Measurements from ENCODE around the gene TUT4. TPM values are rescaled to one million over a fixed set of nuclear protein-coding genes. Genes with fewer than 3 reads are reported as not detected.

The TUT4 gene
- total and polyA plus RNA-seq, 12 donors: 16.9 to 40.6 (median 31.5) TPM

DNA sequence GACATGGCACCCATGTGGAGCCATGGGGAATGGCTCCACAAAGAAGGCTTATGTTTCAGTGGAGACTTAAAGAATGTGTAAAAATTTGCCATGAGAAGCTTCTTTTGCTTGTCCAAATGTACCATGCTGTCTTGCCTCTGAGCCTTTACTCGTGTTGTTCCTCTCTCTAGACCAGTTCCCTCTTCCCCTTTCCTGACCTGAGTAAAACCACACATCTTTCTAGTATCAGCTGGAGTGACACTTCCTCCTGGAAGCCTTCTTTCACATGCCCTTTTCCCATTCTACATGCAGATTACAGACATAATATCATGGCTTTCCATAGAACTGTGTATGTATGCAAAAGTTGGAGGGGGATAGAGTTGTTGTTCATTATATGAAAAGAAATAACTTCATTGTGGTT is 35.6 kb upstream of the TUT4 start:
- TF ChIP-seq, protein P1, sequence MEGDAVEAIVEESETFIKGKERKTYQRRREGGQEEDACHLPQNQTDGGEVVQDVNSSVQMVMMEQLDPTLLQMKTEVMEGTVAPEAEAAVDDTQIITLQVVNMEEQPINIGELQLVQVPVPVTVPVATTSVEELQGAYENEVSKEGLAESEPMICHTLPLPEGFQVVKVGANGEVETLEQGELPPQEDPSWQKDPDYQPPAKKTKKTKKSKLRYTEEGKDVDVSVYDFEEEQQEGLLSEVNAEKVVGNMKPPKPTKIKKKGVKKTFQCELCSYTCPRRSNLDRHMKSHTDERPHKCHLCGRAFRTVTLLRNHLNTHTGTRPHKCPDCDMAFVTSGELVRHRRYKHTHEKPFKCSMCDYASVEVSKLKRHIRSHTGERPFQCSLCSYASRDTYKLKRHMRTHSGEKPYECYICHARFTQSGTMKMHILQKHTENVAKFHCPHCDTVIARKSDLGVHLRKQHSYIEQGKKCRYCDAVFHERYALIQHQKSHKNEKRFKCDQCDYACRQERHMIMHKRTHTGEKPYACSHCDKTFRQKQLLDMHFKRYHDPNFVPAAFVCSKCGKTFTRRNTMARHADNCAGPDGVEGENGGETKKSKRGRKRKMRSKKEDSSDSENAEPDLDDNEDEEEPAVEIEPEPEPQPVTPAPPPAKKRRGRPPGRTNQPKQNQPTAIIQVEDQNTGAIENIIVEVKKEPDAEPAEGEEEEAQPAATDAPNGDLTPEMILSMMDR (IDR thresholded peaks at IDR 0.05): no peak
- Histone ChIP-seq H3K27ac (no peak overlapping the region), H3K27me3 (no peaks in the 10 kb centered on the region), H3K9me3 (no peaks in the 10 kb centered on the region), H3K4me3 (no peak overlapping the region), H3K36me3 (no peaks in the 10 kb centered on the region), H3K4me1 (peaks cover 0 to 12% (median 0%) of the 10 kb centered on the region in 9 donors)
- intact Hi-C loops (cut with DNase I): loop anchor here in 1 of 10 donors (10.0 kb wide), 1 partner anchor 66 kb away; no protein-coding TSS in a partner anchor
- no peak for DNase-seq
- peak in 1 of 8 donors; percentile 43 for ATAC-seq
- WGBS, 2 donors: 74 to 81% methylated on average over 1 of the region's 1 CpG

DNA sequence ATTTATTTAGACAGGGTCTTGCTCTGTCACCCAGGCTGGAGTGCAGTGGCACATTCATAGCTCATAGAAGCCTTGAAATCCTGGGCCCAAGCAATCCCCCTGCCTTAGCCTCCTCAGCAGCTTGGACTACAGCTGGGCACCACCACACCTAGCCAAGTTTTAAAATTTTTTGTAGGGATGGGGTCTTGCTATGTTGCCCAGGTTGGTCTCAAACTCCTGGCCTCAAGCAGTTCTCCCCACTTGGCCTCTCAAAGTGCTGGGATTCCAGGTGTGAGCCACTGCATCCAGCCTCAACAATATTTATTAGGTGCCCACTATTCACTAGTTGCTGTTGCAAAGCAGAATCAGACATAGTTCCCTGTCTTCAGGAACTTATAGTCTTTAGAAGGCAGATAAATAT is 35.1 kb upstream of the TUT4 start:
- ATAC-seq: no peak
- intact Hi-C loops (cut with DNase I): loop anchor here in 1 of 10 donors (10.0 kb wide), 1 partner anchor 67 kb away; no protein-coding TSS in a partner anchor
- TF ChIP-seq, protein P1 (IDR thresholded peaks at IDR 0.05): no peak
- no peak overlapping the region for H3K27ac ChIP-seq
- no peaks in the 10 kb centered on the region for H3K27me3 ChIP-seq
- no peak for DNase-seq
- H3K9me3 ChIP-seq: no peaks in the 10 kb centered on the region
- no peak overlapping the region for H3K4me3 ChIP-seq
- H3K4me1 ChIP-seq: peaks cover 0 to 12% (median 0%) of the 10 kb centered on the region in 9 donors
- no peaks in the 10 kb centered on the region for H3K36me3 ChIP-seq

DNA sequence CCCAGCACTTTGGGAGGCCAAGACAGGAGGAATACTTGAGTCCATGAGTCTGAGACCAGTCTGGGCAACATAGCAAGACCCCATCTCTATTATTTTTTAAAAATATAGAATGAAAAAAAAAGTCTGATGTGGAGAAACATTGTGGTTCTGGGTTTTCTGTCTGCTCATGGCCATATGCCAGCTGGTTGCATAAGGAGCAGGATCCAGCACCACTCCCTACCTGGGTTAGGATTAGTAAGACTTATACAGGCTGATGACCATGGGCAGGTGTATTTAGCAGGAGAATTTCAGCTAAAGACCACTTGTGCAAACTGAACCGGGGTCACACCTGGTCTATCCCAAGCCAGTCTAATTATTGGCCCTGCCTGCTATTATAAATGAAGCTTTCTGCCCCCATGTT is 32.6 kb upstream of the TUT4 start:
- Histone ChIP-seq H3K9me3 (no peaks in the 10 kb centered on the region), H3K27ac (no peak overlapping the region), H3K36me3 (no peaks in the 10 kb centered on the region), H3K27me3 (no peaks in the 10 kb centered on the region), H3K4me1 (peaks cover 0 to 8% (median 0%) of the 10 kb centered on the region in 9 donors), H3K4me3 (no peak overlapping the region)
- TF ChIP-seq, protein P1 (IDR thresholded peaks at IDR 0.05): no peak
- intact Hi-C loops (cut with DNase I): loop anchor here in 1 of 10 donors (10.0 kb wide), 1 partner anchor 69 kb away; no protein-coding TSS in a partner anchor
- DNase-seq: no peak
- 80 to 94% methylated on average over 1 of the region's 1 CpG for WGBS, 2 donors
- ATAC-seq: no peak

DNA sequence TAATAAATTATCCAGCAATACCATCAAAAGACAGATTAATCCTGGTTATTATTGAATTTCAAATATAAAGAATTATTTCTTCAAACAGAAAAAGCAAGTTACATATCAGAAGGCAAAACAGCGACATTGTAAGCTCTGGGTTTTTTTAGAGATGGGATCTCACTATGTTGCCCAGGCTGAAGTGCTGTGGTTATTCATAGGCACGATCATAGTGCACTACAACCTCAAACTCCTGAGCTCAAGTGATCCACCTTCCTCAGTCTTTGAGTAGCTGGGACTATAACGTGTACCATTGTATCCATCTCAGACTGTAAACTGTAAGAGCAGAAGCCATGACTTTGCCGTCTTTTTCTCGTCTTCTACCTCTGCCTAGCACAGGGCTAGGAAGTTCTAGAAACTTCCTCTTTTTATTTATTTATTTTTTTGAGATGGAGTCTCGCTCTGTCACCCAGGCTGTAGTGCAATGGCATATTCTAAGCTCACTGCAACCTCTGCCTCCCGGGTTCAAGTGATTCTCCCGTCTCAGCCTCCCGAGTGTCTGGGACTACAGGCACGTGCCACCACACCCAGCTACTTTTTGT is 29.3 kb upstream of the TUT4 start:
- Histone ChIP-seq H3K27ac (no peak overlapping the region), H3K4me1 (peaks cover 0 to 10% (median 0%) of the 10 kb centered on the region in 9 donors), H3K4me3 (no peak overlapping the region), H3K9me3 (no peaks in the 10 kb centered on the region), H3K27me3 (no peaks in the 10 kb centered on the region), H3K36me3 (no peaks in the 10 kb centered on the region)
- no peak for DNase-seq
- intact Hi-C loops (cut with DNase I): loop anchor here in 1 of 10 donors (10.0 kb wide), 1 partner anchor 73 kb away; no protein-coding TSS in a partner anchor
- TF ChIP-seq, protein P1 (IDR thresholded peaks at IDR 0.05): no peak
- ATAC-seq: no peak
- WGBS, 2 donors: 92 to 94% methylated on average over 10 of the region's 10 CpGs

Data from heart right ventricle (tissue), 16 donors.